Breast epithelium (tissue), 3 donors: Measurements from ENCODE around the gene TAX1BP3.

ENCODE experiments used
- POLR2A ChIP-seq: fragments of 450-650 bp; IDR thresholded peaks from one replicate; pipeline ENCODE4 v1.6.1; 2016; ENCODE audit warnings: antibody characterized with exemption, mild to moderate bottlenecking, moderate library complexity
- POLR2AphosphoS5 ChIP-seq, 3 donors: sonication (generic); formaldehyde crosslinking; IDR thresholded peaks; one replicate each; pipeline ENCODE4 v1.6.1; 2017; ENCODE audit warnings: antibody characterized with exemption in 3 of 3
- TF ChIP-seq, protein P1 (sequence below), 3 donors: fragments of 450-650 bp; IDR thresholded peaks; one replicate each; pipeline ENCODE4 v1.5.1; 2016 to 2017; ENCODE audit warnings: antibody characterized with exemption in 3 of 3, mild to moderate bottlenecking in 3 of 3, moderate library complexity in 3 of 3

DNA sequence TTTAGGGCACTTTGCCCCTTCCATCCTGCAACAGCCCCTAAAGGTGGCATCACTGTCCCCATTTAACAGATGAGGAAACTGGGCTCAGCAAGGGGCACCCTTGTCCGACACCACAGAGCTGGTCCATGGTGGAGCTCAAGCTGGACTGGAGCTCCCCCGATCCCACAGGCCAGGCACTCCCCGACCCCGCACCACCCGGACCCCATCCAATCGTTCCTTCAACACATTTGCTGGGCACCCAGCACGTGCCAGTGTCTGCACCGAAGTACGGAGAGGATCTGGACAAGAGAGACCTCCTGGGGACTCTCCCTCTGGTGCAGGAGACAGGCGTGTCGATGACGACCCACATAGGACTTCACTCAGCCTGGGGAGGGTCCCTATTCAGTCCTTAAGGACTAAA, 13.7 kb upstream of the TAX1BP3 start:
- TF ChIP-seq, protein P1, sequence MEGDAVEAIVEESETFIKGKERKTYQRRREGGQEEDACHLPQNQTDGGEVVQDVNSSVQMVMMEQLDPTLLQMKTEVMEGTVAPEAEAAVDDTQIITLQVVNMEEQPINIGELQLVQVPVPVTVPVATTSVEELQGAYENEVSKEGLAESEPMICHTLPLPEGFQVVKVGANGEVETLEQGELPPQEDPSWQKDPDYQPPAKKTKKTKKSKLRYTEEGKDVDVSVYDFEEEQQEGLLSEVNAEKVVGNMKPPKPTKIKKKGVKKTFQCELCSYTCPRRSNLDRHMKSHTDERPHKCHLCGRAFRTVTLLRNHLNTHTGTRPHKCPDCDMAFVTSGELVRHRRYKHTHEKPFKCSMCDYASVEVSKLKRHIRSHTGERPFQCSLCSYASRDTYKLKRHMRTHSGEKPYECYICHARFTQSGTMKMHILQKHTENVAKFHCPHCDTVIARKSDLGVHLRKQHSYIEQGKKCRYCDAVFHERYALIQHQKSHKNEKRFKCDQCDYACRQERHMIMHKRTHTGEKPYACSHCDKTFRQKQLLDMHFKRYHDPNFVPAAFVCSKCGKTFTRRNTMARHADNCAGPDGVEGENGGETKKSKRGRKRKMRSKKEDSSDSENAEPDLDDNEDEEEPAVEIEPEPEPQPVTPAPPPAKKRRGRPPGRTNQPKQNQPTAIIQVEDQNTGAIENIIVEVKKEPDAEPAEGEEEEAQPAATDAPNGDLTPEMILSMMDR (IDR thresholded peaks at IDR 0.05) = no peak
- no peak for TF ChIP-seq POLR2AphosphoS5 (IDR thresholded peaks at IDR 0.05)
- no peak for TF ChIP-seq POLR2A
